Neural cell (in vitro differentiated cells): ENCODE data around the gene GNPAT. TPM values are rescaled to one million over a fixed set of nuclear protein-coding genes. Genes with fewer than 3 reads are reported as not detected.

ENCODE experiments used
- H2AFZ ChIP-seq: fragments of 200-600, 300-800 bp; sonication (generic), shearing (Covaris generic); 2 replicates; pipeline ENCODE4 v1.6.0; 2014; ENCODE audit warnings: low read depth, mild to moderate bottlenecking, antibody characterized with exemption, low read length, moderate library complexity
- H3F3A ChIP-seq: fragments of 200-600 bp; shearing (Covaris generic); 2 replicates; pipeline ENCODE4 v1.6.1; 2016; ENCODE audit warnings: mild to moderate bottlenecking, moderate library complexity, mixed read lengths, antibody characterized with exemption, low read length; ENCODE audit not compliant: insufficient read depth, poor library complexity, severe bottlenecking
- H3K27ac ChIP-seq: fragments of 200-600, 300-800 bp; sonication (generic), shearing (Covaris generic); 2 replicates; pipeline ENCODE4 v1.5.1; 2014; ENCODE audit warnings: mild to moderate bottlenecking, low read length, moderate library complexity
- H3K27me3 ChIP-seq: fragments of 300-800, 200-600 bp; sonication (generic), shearing (Covaris generic); 2 replicates; pipeline ENCODE4 v1.6.0; 2014; ENCODE audit warnings: mild to moderate bottlenecking, low read depth, low read length, moderate library complexity; ENCODE audit not compliant: insufficient read depth
- H3K36me3 ChIP-seq: fragments of 300-800, 200-600 bp; sonication (generic), shearing (Covaris generic); 2 replicates; pipeline ENCODE4 v1.5.1; 2014; ENCODE audit warnings: mild to moderate bottlenecking, antibody characterized with exemption, low read length, moderate library complexity; ENCODE audit not compliant: insufficient read depth
- H3K4me2 ChIP-seq: fragments of 300-800, 200-600 bp; sonication (generic), shearing (Covaris generic); 2 replicates; pipeline ENCODE4 v1.6.0; 2014; ENCODE audit warnings: mild to moderate bottlenecking, low read length
- H3K4me3 ChIP-seq: fragments of 300-800, 200-600 bp; sonication (generic), shearing (Covaris generic); 2 replicates; pipeline ENCODE4 v1.5.1; 2014; ENCODE audit warnings: mild to moderate bottlenecking, low read length, moderate library complexity
- H3K79me2 ChIP-seq: fragments of 200-600 bp; shearing (Covaris generic); replicated peaks from 2 replicates; pipeline ENCODE4 v1.6.0; 2014; ENCODE audit warnings: mild to moderate bottlenecking, low read length, moderate library complexity; ENCODE audit not compliant: insufficient read depth
- H3K9ac ChIP-seq: fragments of 300-800, 200-600 bp; sonication (generic), shearing (Covaris generic); 2 replicates; pipeline ENCODE4 v1.6.1; 2016; ENCODE audit warnings: mild to moderate bottlenecking, low read length, mixed read lengths
- H3K9me2 ChIP-seq: fragments of 200-600 bp; shearing (Covaris generic); 2 replicates; pipeline ENCODE4 v1.6.1; 2016; ENCODE audit warnings: mild to moderate bottlenecking, low read length, mixed read lengths; ENCODE audit not compliant: insufficient read depth
- H3K9me3 ChIP-seq: fragments of 200-600, 300-800 bp; sonication (generic), shearing (Covaris generic); 2 replicates; pipeline ENCODE4 v1.6.1; 2016; ENCODE audit warnings: mild to moderate bottlenecking, mixed run types, low read length, moderate library complexity, mixed read lengths
- H4K20me1 ChIP-seq: fragments of 200-600 bp; shearing (Covaris generic); 2 replicates; pipeline ENCODE4 v1.6.1; 2016; ENCODE audit warnings: mild to moderate bottlenecking, mixed run types; ENCODE audit not compliant: insufficient read depth
- CTCF ChIP-seq: fragments of 450-650 bp; IDR thresholded peaks from 2 replicates; pipeline ENCODE4 v1.5.1; 2014; ENCODE audit warnings: antibody characterized with exemption, mild to moderate bottlenecking, moderate library complexity; ENCODE audit not compliant: poor library complexity, severe bottlenecking
- EP300 ChIP-seq: fragments of 450-650 bp; conservative IDR thresholded peaks from 2 replicates; pipeline ENCODE4 v1.6.1; 2014; ENCODE audit warnings: antibody characterized with exemption, mild to moderate bottlenecking, moderate library complexity; ENCODE audit not compliant: poor library complexity, severe bottlenecking
- EZH2 ChIP-seq: fragments of 200-600, 300-800 bp; shearing (Covaris generic), sonication (generic); IDR thresholded peaks from 2 replicates; pipeline ENCODE4 v1.6.1; 2014; ENCODE audit warnings: antibody characterized with exemption, low read length, borderline replicate concordance, mild to moderate bottlenecking; ENCODE audit not compliant: insufficient read depth, poor library complexity, severe bottlenecking
- MXI1 ChIP-seq: fragments of 450-650 bp; conservative IDR thresholded peaks from 2 replicates; pipeline ENCODE4 v1.6.1; 2014; ENCODE audit warnings: antibody characterized with exemption, mild to moderate bottlenecking; ENCODE audit not compliant: poor library complexity, severe bottlenecking
- POLR2AphosphoS5 ChIP-seq: IDR thresholded peaks from 2 replicates; pipeline ENCODE4 v1.6.1; 2012
- RAD21 ChIP-seq: fragments of 450-650 bp; conservative IDR thresholded peaks from 2 replicates; pipeline ENCODE4 v1.6.1; 2014; ENCODE audit warnings: antibody characterized with exemption, mild to moderate bottlenecking, moderate library complexity
- REST ChIP-seq: IDR thresholded peaks from 2 replicates; pipeline ENCODE4 v1.6.1; 2012; ENCODE audit warnings: borderline replicate concordance
- SMC3 ChIP-seq: fragments of 450-650 bp; conservative IDR thresholded peaks from 2 replicates; pipeline ENCODE4 v1.6.1; 2014; ENCODE audit warnings: antibody characterized with exemption, mild to moderate bottlenecking, moderate library complexity; ENCODE audit not compliant: poor library complexity
- TAF1 ChIP-seq: IDR thresholded peaks from 2 replicates; pipeline ENCODE4 v1.6.1; 2012; ENCODE audit warnings: low read depth
- polyA plus RNA-seq: library from polyadenylated mRNA; depleted of rRNA; stranded (reverse); fragments of >200 nt; gene quantifications from 2 replicates; pipeline ENCODE4 v1.2.3, GENCODE V29; 2014

Gene GNPAT
- polyA plus RNA-seq, 1 donor from 2014 or later: 50.8 TPM

GRCh38 chr1:231213831-231214573, 27.0 kb upstream of the GNPAT start:
- no peak overlapping the region for H3K4me2 ChIP-seq
- H3K9me3 ChIP-seq: no peaks in the 10 kb centered on the region
- no peaks in the 10 kb centered on the region for H3F3A ChIP-seq
- no peaks in the 10 kb centered on the region for H3K36me3 ChIP-seq
- no peaks in the 10 kb centered on the region for H4K20me1 ChIP-seq
- H2AFZ ChIP-seq: no peak overlapping the region
- no peak overlapping the region for H3K27ac ChIP-seq
- no peaks in the 10 kb centered on the region for H3K9me2 ChIP-seq
- no peak overlapping the region for H3K9ac ChIP-seq
- H3K27me3 ChIP-seq: no peaks in the 10 kb centered on the region
- no peak overlapping the region for H3K4me3 ChIP-seq
- H3K79me2 ChIP-seq: no peaks in the 10 kb centered on the region
- no peak for TF ChIP-seq RAD21
- no peak for TF ChIP-seq REST
- TF ChIP-seq MXI1: no peak
- TF ChIP-seq EP300: no peak
- TF ChIP-seq CTCF: no peak
- TF ChIP-seq EZH2: no peak
- TF ChIP-seq SMC3: no peak
- no peak for TF ChIP-seq TAF1
- no peak for TF ChIP-seq POLR2AphosphoS5

- H3F3A ChIP-seq: no peaks in the 10 kb centered on the region
- no peaks in the 10 kb centered on the region for H3K79me2 ChIP-seq
- TF ChIP-seq RAD21: no peak
- TF ChIP-seq EZH2: no peak
- TF ChIP-seq EP300: no peak
- TF ChIP-seq REST: no peak
- no peak for TF ChIP-seq SMC3
- no peak for TF ChIP-seq TAF1
- no peak for TF ChIP-seq CTCF
- no peak for TF ChIP-seq MXI1
- no peaks in the 10 kb centered on the region for H3K36me3 ChIP-seq
- H3K27me3 ChIP-seq: no peaks in the 10 kb centered on the region
- H2AFZ ChIP-seq: no peak overlapping the region
- no peaks in the 10 kb centered on the region for H3K9me3 ChIP-seq
- H3K4me2 ChIP-seq: no peak overlapping the region
- H3K9me2 ChIP-seq: no peaks in the 10 kb centered on the region
- no peak overlapping the region for H3K9ac ChIP-seq
- H3K27ac ChIP-seq: no peak overlapping the region
- no peaks in the 10 kb centered on the region for H4K20me1 ChIP-seq
- no peak overlapping the region for H3K4me3 ChIP-seq
These were observed 25.9 kb upstream of the GNPAT start for GRCh38 chr1:231214918-231215680.
